HG02763 (cell line): ENCODE data around the gene MORC3.
A peak's percentile ranks its signal among the peaks of the same experiment; 100 is the strongest.

Source experiments
- ATAC-seq: cut with Tn5 transposase; IDR thresholded peaks from one replicate; pipeline ENCODE4 v1.9.1; 2021; ENCODE audit warnings: mild to moderate bottlenecking, moderate library complexity; ENCODE audit not compliant: unreplicated experiment

The MORC3 gene

GRCh38 chr21:36419996-36420395, 100.0 kb downstream of the MORC3 start:
- peak; percentile 70 for ATAC-seq

DNA sequence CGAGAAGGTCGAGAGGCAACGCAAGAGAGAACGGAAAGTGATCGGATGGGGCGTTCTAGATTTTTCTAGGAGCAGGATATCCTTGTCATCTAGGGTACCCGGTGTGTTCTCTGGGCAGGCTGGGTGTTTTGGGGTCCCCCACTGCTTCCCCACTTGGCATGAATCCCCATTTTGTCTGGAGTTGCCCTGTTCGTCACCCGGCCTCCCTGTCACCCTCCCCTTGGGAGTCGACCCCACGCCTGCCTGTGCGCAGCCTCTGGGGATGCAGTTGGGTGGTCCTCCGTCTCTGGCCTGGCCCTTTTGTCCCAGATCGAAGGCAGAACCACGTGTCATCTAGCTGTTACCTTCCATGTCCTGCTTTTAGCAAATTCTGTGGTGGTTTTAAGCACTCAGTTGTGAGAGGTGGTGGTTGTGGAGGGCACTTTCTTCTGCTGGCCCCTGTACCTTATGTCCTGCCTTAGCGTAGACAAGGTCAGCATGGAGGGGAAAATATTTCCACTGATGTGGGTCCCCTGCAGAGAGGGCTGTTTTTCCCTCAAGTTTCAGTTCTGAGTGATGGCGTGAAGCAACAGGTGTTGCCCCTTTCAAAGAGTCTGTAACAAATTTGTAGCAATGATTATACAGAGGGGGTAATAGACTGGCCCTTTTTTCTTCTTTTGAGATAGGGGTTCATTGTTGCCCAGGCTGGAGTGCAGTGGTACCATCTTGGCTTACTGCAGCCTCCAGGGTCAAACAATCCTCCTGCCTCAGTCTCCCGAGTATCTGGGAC, 100.8 kb downstream of the MORC3 start:
- ATAC-seq = no peak

DNA sequence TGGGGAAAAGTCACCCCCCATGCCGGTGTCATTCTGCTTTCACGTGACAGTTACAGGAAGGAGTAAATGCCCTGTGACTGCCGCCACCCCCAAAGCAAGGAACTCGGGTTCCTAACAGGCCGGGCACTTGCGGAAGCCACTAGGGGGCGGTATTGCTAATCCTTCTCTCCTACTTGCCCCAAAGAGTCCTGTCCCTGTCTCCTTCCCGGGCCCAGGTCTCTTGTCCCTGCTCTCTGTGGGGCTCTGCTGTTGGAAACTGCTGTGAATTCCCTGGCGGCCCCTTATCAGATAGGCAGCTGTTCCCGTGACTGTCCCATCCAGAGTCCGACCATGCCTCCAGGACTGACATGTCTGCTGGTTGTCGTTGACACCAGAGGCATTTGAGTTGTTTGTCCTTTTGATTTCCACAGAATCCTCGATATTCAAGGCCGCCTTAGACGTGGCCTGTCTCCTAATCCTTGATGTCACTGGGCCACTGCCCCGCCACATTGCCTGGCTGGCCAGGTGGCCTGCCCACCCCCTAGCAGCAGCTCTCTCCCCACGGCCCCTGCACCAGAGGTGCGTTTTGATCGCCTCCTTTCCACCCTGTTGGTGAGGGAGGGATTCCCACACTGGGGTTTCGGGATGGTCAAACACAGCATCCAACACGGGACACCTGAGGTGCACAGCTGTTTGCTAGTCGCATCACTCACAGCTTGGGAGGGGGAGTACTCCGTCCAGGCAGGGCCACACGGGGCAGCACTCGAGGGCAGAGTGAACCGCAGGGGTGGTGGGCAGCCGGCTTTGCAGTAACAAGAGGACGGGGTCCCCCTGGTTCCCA, 102.5 kb downstream of the MORC3 start:
- no peak for ATAC-seq

DNA sequence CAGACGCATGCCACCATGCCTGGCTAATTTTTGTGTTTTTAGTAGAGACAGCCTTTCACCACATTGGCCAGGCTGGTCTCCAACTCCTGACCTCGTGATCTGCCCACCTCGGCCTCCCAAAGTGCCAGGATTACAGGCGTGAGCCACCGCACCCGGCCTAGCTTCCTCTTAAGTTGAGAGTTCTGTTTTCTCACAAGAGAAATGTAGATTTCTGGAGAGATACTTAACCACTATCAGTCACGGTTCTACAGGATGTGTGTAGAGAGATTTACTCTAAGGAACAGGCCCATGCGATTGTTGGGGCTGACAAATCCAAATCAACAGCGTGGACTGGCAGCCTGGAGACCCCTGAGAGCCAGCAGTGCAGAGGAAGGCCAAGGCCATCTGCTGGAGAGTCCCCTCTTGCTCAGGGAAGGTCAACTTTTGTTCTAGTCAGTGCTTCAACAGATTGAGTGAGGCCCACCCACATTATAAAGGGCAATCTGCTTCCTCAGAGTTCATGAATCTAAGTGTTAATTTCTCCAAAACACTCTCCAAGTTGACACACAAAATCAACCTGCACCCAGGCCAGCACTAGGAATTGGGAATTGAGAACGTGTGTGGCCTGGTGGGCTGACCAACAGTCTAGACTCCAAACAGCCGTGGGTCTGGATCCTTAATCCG, 103.9 kb downstream of the MORC3 start:
- ATAC-seq = no peak

GRCh38 chr21:36424592-36424991, 104.6 kb downstream of the MORC3 start:
- ATAC-seq = no peak

DNA sequence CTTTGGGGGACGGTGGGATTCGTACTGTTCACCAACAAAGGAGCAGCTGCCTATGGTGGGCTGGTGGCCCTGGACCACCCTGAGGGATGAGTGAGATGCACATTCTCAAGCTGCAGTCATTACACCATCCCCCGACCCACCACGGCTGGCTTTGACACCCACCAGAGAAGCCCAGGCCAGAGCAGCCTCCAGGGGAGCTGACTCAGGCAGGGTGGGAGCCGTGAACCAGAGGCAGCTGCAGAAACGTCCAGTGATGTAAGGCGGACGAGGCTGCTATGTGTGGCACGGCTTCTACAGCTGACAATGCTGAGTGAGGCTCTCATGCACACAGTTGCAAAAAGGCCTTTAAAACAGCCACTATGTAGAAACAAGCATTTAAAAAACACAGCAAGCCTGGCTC, 105.3 kb downstream of the MORC3 start:
- no peak for ATAC-seq
